GM19328 (cell line): ENCODE results near the gene TNFRSF14.
"Not testable (repeated sequence)": the region's sequence is repeated elsewhere in the genome, so short reads cannot be mapped to it uniquely, and the experiment has no call there.

Experiments used
- ATAC-seq: cut with Tn5 transposase; IDR thresholded peaks from one replicate; pipeline ENCODE4 v1.9.1; 2021; ENCODE audit warnings: mild to moderate bottlenecking, moderate library complexity; ENCODE audit not compliant: unreplicated experiment

The TNFRSF14 gene

DNA sequence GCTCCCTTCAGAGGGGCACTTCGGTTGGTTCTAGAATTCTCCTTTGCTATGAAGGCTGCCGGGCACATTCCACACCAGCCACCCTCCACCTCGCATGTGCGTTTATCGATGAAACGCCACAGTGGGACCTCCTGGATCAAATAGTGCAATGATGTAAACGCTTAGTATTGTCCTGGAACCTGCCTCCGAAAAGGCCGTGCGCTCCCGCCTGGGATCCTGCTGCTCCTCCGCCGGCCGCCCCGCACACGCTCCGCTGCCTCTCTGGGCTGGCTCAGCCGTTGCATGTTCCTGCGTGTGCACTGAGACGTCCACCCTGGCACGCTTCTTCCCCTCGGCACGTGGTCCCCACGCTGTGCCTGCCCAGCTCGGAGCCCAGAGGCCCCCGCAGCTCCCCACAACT, 4.0 kb upstream of the TNFRSF14 start:
- no peak for ATAC-seq

DNA sequence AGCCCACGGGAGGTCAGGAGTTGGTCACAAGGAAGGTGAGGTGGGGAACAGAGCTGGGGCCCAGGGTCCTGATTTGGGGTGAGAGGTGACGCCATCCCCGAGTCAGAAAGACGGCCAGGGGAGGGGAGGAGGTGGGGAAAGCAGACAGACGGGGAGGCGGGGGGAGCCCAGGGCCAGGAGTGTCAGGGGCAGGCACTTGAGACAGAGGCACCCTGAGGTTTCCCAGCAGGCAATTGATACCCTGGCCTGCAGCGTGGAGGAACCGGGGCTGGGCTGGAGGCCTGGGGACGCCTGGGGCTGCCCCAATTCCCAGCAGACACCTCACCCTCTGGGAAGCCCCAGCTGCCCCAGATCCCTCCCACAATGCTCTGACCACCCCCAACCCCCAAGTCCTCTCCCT, 3.1 kb upstream of the TNFRSF14 start:
- ATAC-seq: not testable (repeated sequence)

DNA sequence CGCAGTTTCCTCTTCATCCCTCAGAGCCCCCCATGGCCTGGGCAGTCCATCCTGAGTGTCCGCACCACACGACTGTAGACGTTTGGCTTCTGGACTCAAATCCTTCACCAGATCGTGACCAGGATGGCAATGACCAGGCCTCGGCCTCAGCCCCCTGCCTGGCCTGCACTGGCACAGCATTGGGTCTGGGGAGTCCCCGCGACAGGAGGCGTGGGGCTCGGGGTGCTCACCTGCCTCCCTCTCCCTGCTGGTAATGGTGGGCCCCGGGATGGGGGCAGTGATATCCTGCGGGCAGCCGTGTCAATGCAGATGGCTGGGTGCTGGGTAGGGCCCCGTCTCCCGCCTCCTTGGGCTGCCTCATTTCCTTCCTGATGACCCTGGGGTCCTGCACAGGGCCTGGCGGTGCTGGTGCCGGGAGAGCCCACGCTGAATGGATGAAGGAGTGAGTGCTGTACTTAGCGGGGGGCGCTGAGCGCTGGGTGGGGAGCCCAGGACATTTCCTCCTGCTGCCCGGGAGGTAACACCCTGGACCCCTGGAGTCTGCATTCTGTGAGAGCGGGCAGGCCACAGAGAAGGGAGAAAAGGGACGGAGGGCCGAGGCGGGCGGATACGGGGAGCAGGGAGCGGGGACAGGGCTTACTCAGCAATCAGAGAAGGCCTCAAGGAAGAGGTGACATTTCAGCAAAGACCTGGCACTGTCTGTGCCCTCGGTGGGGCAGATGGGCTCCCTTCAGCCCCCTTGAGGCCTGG, 2.1 kb upstream of the TNFRSF14 start:
- no peak for ATAC-seq

DNA sequence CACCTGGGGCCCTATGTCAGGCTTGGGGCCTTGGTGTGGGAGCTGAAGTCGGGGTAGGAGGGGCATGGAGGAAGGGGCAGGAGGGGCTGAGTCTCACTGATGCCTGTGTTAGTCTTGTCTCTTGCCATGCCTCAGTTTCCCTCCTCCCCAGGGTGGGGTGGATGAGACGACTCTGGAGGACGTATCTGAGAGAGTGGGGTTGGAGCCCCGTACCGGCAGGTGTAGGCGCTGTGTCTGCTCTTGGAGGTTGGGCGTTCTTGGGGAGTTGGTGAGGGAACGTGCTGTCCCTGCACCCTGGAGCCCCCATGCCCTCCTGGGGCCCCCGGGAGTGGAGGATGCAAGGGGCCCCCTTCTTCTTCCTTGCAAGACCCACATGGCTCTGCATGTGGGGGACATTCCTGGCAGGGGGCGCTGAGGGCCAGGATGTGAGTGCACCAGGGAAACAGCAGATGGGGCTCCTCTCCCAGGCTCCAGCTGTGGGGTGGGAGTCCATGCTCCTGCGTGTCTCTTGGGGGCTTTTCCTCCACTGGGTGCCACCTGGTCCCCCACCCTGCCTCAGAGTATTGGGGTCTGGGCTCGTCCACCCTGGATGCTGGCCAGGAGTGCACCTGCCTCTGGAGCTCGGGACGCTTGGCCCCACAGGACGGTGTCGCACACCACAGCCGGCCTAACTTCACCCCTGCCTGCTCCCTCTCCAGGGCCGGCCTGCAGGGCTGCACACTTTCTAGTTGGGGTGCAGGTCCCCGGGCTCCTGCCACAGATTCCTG, 1.4 kb upstream of the TNFRSF14 start:
- ATAC-seq: no peak

DNA sequence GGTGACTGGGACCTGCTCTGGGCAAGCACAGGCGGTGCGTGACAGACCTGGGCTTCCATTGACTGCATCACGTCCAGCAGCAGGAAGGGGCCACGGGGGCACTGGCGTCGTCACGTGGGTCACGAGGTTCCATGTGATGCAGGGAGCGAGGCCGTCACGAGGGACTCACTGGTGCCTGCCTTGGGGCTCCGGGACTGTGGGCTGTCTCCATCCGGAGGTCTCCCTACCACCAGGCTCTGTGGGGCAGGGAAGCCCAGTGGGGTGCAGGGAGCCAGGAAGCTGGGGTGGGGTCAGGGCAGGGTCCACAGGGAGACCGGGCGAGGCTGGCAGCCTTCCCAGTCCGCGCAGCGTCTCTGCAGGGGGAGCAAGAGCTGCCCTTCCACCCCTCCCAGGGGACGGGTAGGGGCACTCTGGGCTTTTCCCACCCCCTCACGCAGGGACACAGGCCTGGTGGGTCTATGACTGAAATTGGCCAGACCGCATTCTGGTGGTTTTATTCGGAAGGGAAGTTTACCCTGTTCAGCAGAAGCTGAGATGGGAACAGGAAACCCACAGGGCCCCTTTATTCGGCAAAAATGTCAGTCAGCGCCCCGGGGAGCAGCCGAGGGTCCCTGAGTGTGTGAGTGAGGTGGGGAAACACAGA, 416 bp upstream of the TNFRSF14 start:
- no peak for ATAC-seq

DNA sequence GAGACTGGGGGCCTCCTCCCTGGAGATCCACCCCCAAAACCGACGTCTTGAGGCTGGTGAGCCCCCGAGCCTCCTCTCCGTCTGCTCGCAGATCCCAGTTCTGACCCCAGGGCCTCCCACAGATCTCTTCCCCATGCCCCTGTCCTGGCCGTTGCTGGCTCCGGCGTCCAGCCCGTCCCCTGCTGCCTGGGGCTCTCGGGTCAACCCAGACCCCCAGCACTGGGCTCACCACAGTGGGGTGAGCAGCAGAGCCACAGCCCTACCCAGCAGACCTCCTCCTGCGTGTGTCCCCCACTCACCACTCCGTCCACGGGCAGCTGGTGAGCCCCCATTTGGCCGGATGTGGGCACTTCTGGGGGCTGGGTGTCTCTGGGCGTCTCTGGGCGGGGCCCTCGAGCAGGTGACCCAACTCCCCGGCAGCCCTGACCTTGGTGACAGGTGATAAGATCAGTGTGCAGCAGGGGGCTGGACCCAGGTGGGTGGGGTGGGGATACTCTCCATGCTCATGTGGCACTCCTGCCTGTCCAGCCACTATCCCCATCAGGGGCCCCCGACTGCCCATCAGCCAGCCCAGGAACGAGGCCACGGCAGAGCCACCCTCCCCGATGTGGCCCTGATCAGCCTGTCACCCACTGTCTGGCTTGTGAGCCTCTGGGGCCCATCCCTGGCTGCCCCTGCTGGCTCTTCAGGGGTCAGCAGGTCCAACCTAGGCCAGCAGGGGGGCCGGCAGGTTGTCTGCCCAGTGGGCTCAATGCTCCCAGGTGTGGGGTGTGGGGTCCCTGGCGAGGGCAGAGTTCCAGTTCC, 709 bp downstream of the TNFRSF14 start:
- no peak for ATAC-seq

DNA sequence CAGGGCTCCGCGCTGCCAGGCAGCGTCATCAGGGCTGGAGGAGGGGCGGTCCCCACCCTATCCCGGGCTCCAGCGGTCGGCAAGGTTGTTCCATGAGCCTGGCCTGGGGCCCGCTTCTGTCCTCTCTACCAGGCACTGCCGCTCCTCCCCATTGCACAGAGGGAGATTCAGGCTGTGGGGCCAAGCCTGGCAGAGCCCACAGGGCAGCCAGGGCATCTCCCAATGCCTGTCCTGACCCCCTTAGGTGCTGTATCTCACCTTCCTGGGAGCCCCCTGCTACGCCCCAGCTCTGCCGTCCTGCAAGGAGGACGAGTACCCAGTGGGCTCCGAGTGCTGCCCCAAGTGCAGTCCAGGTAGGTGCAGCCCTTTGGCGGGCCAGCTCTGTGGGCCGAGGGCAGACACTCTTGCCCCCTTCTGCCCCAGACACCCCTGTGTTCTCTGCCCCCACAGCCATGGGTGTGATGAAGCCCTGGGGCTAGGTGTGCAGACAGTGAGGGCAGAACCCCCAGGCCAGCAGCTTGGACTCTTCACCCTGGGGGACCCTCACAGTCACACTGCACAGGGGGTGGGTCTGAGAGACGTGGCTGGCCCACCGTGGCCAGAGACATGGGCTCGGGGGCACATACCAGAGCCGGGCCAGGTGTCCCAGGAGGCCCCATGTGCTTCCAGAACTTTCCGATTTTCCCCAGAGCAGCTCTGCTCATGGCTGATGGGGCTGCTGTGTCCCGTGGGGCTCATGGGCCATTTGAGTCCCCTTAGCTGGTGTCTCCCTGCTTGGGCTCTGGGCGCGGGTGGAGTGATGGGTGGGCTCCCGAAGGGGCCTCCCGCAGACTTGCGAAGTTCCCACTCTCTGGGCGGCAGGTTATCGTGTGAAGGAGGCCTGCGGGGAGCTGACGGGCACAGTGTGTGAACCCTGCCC, 1.6 kb downstream of the TNFRSF14 start:
- ATAC-seq: no peak

DNA sequence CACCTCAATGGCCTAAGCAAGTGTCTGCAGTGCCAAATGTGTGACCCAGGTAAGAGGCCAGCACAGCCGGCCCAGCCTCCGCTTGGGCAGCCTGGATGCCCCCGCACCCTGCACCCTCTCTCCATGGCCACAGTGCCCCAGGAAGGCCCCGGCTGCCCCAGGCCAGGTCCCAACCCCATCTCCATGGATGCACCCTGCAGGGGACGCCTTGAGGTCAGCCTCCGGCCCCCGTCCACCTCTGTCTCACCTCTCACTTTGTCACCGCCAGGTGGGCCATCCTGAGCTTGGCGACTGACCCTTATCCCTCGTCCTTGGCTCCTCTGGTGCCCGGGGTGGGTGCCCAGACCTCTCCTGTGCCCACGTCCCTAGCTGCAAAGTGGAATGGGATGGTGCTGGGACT, 2.2 kb downstream of the TNFRSF14 start:
- no peak for ATAC-seq

DNA sequence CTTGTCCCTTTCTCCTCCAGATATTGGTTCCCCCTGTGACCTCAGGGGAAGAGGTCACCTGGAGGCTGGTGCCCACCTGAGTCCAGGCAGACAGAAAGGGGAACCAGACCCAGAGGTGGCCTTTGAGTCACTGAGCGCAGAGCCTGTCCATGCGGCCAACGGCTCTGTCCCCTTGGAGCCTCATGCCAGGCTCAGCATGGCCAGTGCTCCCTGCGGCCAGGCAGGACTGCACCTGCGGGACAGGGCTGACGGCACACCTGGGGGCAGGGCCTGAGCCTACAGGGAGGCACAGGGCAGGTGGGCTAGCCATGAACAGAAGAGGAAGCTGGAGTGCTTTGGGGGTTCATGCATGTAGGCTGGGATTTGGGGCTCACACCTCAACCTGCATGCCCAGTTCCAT, 2.7 kb downstream of the TNFRSF14 start:
- ATAC-seq: no peak

DNA sequence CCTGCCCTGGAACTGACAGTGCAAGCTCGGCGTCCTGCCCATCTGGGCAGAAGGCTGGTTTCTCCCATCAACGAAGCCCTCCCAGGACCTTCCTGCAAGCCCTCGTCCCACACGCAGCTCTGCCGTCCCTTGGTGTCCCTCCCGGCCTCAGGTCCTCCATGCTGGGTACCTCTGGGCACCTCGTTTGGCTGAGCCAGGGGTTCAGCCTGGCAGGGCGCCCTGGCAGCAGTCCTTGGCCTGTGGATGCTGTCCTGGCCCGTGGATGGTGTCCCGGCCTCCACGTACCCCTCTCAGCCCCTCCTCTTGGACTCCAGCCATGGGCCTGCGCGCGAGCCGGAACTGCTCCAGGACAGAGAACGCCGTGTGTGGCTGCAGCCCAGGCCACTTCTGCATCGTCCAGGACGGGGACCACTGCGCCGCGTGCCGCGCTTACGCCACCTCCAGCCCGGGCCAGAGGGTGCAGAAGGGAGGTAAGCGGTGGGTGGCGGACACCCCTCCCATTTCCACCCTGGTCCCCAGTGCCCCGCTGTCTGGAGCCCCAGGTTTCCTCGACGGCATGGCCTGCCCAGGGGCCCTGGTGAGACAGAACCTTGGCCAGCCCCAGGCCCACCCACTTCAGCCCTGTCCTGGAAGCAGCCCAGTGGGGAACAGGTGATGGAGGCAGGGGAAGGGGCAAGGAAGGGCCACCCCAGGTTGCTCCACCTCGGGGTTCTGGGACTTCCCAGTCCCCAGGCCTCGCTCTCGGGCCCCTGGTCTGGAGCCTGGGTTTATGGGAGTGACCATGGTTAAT, 3.5 kb downstream of the TNFRSF14 start:
- ATAC-seq: no peak

DNA sequence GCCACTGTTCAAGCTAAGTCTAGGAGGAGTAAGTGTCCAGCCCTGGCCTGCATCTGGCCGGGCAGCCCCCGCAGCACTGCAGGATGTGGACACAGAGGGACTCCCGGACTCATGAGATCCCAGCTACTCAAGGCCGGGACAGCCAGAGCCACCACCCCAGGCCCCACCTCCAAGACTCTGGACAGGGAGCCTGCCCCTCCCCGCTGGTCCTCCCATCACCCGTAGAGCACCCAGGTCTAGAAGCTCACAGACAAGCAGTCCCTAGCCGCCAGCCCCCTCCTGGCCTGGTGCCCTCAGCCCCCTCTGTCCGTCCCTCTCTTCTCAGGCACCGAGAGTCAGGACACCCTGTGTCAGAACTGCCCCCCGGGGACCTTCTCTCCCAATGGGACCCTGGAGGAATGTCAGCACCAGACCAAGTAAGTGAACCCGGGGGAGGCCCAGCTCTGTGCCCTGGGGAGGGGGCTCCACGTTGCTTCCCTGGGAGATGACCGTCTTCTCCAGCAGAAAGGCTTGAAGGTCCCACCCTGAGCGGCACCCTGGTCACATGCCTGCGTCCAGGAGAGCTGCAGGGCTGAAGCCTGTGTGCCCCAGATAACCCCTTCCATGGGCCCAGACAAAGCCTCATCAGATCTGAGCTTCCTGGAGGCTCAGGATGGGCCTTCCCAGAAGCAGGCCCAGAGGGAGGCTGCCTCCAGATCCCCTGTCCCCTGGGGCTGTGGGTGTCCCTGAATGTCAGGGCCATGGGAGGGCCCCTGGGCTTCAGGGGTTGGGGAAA, 4.3 kb downstream of the TNFRSF14 start:
- ATAC-seq: no peak

DNA sequence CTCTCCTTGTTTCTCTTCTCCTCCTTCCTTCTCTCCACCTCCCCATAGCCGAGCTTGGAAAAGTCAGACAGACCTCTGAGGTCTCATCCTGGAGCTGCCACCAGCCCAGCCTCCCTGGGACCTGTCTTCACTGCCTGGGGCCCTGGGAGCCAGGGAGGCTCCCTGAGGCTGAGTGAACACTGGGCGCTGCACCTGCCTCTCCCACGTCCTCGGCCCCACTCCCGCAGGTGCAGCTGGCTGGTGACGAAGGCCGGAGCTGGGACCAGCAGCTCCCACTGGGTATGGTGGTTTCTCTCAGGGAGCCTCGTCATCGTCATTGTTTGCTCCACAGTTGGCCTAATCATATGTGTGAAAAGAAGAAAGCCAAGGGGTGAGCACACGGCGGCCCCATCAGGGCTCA, 5.3 kb downstream of the TNFRSF14 start:
- no peak for ATAC-seq

DNA sequence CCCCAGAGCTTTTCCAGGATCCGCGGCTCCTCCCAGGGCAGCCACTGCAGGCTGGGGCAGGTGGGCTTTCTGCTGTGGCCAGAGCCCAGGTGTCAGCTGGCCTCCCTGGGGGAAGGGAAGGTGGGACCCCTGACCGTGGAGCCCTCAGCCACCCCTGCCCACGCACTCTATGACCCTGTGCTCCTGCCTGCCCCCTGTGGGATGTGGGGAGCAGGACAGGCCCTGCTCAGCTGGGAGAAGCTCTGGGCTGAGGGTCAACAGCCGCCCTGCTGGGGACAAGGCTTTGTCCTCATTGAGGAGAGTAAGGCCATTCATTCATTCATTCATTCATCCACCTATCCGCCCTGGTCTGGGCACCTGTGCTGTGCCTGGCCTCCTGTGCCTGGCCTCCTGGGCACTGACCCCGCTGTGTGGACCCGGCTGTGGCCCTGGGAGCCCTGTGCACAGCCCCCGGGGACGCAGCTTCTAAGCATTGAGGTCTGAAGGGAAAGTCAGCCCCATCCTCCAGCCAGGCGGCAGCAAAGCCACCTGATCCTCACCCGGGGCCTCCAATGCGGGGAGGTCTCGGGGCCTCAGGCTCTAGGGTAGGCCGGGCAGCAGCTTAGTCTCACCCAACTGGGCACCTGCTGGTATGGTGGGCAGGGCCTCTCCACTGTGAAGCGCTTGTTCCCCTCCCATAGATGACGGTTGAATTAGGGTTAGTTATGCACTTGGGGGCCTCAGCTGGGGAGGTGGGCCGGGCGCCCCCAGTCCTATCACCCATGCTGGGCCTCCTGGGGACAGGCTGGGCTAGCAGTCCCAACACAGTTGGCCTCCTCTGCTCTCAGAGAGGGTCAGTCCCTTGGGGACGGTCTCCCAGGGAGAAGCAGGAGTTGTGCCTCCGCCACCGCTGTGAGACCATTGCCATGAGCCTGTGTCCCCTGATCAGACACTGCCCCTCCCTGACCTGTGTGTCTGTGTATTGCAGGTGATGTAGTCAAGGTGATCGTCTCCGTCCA, 6.0 kb downstream of the TNFRSF14 start:
- no peak for ATAC-seq

DNA sequence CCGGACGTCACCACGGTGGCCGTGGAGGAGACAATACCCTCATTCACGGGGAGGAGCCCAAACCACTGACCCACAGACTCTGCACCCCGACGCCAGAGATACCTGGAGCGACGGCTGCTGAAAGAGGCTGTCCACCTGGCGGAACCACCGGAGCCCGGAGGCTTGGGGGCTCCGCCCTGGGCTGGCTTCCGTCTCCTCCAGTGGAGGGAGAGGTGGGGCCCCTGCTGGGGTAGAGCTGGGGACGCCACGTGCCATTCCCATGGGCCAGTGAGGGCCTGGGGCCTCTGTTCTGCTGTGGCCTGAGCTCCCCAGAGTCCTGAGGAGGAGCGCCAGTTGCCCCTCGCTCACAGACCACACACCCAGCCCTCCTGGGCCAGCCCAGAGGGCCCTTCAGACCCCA, 7.0 kb downstream of the TNFRSF14 start:
- ATAC-seq: no peak

DNA sequence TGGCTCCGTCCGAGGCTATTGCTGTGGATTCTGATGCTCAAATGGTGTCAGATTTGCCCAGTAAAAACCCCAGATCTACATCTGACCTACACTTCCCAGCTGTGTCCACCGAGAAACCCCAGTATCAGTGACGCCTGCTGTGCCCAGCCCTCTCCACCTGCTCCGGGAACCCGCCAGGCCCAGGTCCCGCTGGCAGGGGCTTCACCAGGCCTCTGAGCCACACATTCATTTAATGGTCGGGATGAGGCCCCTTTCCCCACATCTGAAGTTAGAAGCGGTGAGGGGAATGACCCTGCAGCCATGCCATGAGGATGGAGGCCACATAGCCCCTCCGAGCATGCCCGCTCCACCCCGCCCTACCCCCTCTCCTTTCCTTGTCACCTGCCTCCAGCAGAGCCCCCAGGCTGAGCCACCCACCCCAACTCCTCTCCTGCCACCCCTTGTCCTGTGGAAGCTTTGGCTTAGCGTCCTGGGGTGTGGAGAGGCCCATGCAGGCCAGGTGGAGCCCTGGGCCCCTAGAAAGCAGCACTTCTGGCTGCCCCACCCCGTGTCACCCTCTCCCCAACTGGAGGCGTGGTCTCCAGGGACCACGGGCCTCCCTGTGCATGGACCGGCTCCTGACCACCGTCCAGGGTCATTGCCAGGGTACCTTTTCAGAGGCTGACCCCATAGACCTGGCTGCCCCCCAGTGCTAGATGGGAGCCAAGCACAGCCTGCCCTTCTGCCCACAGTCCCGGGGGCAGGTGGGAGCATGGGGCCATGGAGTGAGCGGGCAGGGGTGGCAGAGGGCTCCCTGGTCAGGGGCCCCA, 8.0 kb downstream of the TNFRSF14 start:
- no peak for ATAC-seq

DNA sequence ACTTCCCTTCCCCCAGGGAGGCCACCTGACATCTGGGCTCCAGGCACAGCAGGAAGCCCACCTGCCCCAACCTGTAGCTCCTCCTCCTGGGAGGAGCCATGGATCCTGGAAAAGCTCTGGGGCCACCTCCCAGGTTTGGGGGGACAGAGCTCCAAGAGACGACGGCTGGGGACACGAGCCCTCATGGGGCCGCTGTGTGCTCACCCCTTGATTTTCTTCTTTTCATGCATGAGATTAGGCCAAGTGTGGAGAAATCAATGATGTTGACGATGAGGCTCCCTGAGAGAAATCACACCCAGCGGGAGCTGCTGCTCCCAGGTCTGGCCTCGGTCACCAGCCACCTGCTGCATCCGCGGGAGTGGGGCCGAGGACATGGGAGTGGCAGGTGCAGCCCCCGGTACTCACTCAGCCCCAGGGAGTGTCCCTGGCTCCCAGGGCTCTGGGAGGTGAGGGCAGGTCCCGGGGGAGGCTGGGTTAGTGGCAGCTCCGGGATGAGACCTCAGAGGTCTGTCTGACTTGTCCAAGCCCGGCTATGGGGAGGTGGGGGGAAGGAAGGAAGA, 8.7 kb downstream of the TNFRSF14 start:
- ATAC-seq: no peak
